WTC11 (cell line): ENCODE results near the gene ECHDC3.

Source experiments
- CREM ChIP-seq: sonication (generic); formaldehyde crosslinking; IDR thresholded peaks from 2 replicates; pipeline ENCODE4 v1.8.1; 2022; ENCODE audit warnings: mild to moderate bottlenecking, missing genetic modification reagents, moderate library complexity
- GABPB1 ChIP-seq: sonication (generic); formaldehyde crosslinking; IDR thresholded peaks from 2 replicates; pipeline ENCODE4 v1.8.1; 2023; ENCODE audit warnings: mild to moderate bottlenecking, missing genetic modification reagents
- RELA ChIP-seq: sonication (generic); formaldehyde crosslinking; IDR thresholded peaks from 2 replicates; pipeline ENCODE4 v1.8.1; 2022; ENCODE audit warnings: missing genetic modification reagents, mild to moderate bottlenecking, borderline replicate concordance
- TF ChIP-seq, protein P1 (sequence below): fragments of 200-600 bp; IDR thresholded peaks from 2 replicates; pipeline ENCODE4 v1.8.0; 2022; ENCODE audit warnings: antibody characterized with exemption
- TF ChIP-seq, protein P2 (sequence below): sonication (generic); formaldehyde crosslinking; IDR thresholded peaks from 2 replicates; pipeline ENCODE4 v1.8.1; 2022; ENCODE audit warnings: low read depth, mild to moderate bottlenecking, moderate library complexity, missing genetic modification reagents, borderline replicate concordance
- TF ChIP-seq, protein P3 (sequence below): sonication (generic); formaldehyde crosslinking; IDR thresholded peaks from 2 replicates; pipeline ENCODE4 v1.8.1; 2023; ENCODE audit warnings: mild to moderate bottlenecking, moderate library complexity, missing genetic modification reagents
- TF ChIP-seq, protein P4 (sequence below): sonication (generic); formaldehyde crosslinking; IDR thresholded peaks from 2 replicates; pipeline ENCODE4 v1.8.0; 2023; ENCODE audit warnings: mild to moderate bottlenecking, missing genetic modification reagents
- TF ChIP-seq, protein P5 (sequence below): sonication (generic); formaldehyde crosslinking; IDR thresholded peaks from 2 replicates; pipeline ENCODE4 v1.8.0; 2022; ENCODE audit warnings: mild to moderate bottlenecking, missing genetic modification reagents
- TF ChIP-seq, protein P6 (sequence below): sonication (generic); formaldehyde crosslinking; IDR thresholded peaks from 2 replicates; pipeline ENCODE4 v1.8.0; 2022; ENCODE audit warnings: mild to moderate bottlenecking, missing genetic modification reagents
- TF ChIP-seq, protein P7 (sequence below): sonication (generic); formaldehyde crosslinking; IDR thresholded peaks from 2 replicates; pipeline ENCODE4 v1.8.1; 2022; ENCODE audit warnings: low read depth, missing genetic modification reagents, borderline replicate concordance

DNA sequence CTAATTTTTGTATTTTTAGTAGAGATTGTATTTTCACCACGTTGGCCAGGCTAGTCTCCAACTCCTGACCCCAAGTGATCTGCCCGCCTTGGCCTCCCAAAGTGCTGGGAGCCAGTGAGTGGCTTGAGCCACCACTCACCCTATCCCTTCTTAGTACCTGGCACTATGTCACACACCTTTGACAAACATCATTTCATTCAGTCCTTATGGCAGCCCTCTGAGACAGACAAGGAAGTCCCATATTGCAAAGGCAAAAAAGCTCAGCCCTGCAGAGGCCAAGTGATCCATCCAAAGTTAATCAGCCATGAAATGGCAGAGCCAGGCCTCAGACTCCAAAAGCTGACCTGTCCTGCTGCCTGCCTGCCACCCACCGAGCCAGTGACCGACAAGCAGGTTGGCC is 39.9 kb upstream of the ECHDC3 start:
- TF ChIP-seq, protein P1, sequence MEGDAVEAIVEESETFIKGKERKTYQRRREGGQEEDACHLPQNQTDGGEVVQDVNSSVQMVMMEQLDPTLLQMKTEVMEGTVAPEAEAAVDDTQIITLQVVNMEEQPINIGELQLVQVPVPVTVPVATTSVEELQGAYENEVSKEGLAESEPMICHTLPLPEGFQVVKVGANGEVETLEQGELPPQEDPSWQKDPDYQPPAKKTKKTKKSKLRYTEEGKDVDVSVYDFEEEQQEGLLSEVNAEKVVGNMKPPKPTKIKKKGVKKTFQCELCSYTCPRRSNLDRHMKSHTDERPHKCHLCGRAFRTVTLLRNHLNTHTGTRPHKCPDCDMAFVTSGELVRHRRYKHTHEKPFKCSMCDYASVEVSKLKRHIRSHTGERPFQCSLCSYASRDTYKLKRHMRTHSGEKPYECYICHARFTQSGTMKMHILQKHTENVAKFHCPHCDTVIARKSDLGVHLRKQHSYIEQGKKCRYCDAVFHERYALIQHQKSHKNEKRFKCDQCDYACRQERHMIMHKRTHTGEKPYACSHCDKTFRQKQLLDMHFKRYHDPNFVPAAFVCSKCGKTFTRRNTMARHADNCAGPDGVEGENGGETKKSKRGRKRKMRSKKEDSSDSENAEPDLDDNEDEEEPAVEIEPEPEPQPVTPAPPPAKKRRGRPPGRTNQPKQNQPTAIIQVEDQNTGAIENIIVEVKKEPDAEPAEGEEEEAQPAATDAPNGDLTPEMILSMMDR, result no peak
- TF ChIP-seq CREM (no peak), GABPB1 (CRISPR knock-in tag) (no peak), RELA (no peak)
- TF ChIP-seq, protein P2, sequence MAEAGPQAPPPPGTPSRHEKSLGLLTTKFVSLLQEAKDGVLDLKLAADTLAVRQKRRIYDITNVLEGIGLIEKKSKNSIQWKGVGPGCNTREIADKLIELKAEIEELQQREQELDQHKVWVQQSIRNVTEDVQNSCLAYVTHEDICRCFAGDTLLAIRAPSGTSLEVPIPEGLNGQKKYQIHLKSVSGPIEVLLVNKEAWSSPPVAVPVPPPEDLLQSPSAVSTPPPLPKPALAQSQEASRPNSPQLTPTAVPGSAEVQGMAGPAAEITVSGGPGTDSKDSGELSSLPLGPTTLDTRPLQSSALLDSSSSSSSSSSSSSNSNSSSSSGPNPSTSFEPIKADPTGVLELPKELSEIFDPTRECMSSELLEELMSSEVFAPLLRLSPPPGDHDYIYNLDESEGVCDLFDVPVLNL (CRISPR knock-in tag), result no peak
- TF ChIP-seq, protein P3, sequence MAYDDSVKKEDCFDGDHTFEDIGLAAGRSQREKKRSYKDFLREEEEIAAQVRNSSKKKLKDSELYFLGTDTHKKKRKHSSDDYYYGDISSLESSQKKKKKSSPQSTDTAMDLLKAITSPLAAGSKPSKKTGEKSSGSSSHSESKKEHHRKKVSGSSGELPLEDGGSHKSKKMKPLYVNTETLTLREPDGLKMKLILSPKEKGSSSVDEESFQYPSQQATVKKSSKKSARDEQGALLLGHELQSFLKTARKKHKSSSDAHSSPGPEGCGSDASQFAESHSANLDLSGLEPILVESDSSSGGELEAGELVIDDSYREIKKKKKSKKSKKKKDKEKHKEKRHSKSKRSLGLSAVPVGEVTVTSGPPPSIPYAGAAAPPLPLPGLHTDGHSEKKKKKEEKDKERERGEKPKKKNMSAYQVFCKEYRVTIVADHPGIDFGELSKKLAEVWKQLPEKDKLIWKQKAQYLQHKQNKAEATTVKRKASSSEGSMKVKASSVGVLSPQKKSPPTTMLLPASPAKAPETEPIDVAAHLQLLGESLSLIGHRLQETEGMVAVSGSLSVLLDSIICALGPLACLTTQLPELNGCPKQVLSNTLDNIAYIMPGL (CRISPR knock-in tag), result no peak
- TF ChIP-seq, protein P4, sequence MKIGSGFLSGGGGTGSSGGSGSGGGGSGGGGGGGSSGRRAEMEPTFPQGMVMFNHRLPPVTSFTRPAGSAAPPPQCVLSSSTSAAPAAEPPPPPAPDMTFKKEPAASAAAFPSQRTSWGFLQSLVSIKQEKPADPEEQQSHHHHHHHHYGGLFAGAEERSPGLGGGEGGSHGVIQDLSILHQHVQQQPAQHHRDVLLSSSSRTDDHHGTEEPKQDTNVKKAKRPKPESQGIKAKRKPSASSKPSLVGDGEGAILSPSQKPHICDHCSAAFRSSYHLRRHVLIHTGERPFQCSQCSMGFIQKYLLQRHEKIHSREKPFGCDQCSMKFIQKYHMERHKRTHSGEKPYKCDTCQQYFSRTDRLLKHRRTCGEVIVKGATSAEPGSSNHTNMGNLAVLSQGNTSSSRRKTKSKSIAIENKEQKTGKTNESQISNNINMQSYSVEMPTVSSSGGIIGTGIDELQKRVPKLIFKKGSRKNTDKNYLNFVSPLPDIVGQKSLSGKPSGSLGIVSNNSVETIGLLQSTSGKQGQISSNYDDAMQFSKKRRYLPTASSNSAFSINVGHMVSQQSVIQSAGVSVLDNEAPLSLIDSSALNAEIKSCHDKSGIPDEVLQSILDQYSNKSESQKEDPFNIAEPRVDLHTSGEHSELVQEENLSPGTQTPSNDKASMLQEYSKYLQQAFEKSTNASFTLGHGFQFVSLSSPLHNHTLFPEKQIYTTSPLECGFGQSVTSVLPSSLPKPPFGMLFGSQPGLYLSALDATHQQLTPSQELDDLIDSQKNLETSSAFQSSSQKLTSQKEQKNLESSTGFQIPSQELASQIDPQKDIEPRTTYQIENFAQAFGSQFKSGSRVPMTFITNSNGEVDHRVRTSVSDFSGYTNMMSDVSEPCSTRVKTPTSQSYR (CRISPR knock-in tag), result no peak
- TF ChIP-seq, protein P5, sequence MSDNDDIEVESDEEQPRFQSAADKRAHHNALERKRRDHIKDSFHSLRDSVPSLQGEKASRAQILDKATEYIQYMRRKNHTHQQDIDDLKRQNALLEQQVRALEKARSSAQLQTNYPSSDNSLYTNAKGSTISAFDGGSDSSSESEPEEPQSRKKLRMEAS, result no peak
- TF ChIP-seq, protein P6, sequence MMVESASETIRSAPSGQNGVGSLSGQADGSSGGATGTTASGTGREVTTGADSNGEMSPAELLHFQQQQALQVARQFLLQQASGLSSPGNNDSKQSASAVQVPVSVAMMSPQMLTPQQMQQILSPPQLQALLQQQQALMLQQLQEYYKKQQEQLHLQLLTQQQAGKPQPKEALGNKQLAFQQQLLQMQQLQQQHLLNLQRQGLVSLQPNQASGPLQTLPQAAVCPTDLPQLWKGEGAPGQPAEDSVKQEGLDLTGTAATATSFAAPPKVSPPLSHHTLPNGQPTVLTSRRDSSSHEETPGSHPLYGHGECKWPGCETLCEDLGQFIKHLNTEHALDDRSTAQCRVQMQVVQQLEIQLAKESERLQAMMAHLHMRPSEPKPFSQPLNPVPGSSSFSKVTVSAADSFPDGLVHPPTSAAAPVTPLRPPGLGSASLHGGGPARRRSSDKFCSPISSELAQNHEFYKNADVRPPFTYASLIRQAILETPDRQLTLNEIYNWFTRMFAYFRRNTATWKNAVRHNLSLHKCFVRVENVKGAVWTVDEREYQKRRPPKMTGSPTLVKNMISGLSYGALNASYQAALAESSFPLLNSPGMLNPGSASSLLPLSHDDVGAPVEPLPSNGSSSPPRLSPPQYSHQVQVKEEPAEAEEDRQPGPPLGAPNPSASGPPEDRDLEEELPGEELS (CRISPR knock-in tag), result no peak
- TF ChIP-seq, protein P7, sequence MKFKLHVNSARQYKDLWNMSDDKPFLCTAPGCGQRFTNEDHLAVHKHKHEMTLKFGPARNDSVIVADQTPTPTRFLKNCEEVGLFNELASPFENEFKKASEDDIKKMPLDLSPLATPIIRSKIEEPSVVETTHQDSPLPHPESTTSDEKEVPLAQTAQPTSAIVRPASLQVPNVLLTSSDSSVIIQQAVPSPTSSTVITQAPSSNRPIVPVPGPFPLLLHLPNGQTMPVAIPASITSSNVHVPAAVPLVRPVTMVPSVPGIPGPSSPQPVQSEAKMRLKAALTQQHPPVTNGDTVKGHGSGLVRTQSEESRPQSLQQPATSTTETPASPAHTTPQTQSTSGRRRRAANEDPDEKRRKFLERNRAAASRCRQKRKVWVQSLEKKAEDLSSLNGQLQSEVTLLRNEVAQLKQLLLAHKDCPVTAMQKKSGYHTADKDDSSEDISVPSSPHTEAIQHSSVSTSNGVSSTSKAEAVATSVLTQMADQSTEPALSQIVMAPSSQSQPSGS (CRISPR knock-in tag), result no peak
